Ishikawa (cell line): ENCODE results near the gene POMT2.

ENCODE experiments used
- CEBPB ChIP-seq: IDR thresholded peaks from 2 replicates; pipeline ENCODE4 v1.6.1; 2012
- CREB1 ChIP-seq: IDR thresholded peaks from 2 replicates; pipeline ENCODE4 v1.6.1; 2012; ENCODE audit warnings: low read depth
- EGR1 ChIP-seq: IDR thresholded peaks from 2 replicates; pipeline ENCODE4 v1.6.1; 2012
- EP300 ChIP-seq: IDR thresholded peaks from 2 replicates; pipeline ENCODE4 v1.6.1; 2012; ENCODE audit warnings: borderline replicate concordance
- FOXM1 ChIP-seq: IDR thresholded peaks from 2 replicates; pipeline ENCODE4 v1.6.1; 2012; ENCODE audit warnings: low read depth, borderline replicate concordance
- NFIC ChIP-seq: IDR thresholded peaks from 2 replicates; pipeline ENCODE4 v1.6.1; 2012
- RAD21 ChIP-seq: IDR thresholded peaks from 2 replicates; pipeline ENCODE4 v1.6.1; 2012; ENCODE audit warnings: low read depth
- TAF1 ChIP-seq: IDR thresholded peaks from 2 replicates; pipeline ENCODE4 v1.6.1; 2012; ENCODE audit warnings: low read depth, mild to moderate bottlenecking
- TCF12 ChIP-seq: IDR thresholded peaks from 2 replicates; pipeline ENCODE4 v1.6.1; 2012; ENCODE audit warnings: low read depth
- TEAD4 ChIP-seq: IDR thresholded peaks from 2 replicates; pipeline ENCODE4 v1.6.1; 2012
- YY1 ChIP-seq: IDR thresholded peaks from 2 replicates; pipeline ENCODE4 v1.6.1; 2012; ENCODE audit warnings: low read depth
- ZBTB7A ChIP-seq: IDR thresholded peaks from 2 replicates; pipeline ENCODE4 v1.6.1; 2012; ENCODE audit warnings: low read depth
- TF ChIP-seq, protein P1 (sequence below): IDR thresholded peaks from 2 replicates; pipeline ENCODE4 v1.6.1; 2012
- TF ChIP-seq, protein P2 (sequence below): IDR thresholded peaks from 2 replicates; pipeline ENCODE4 v1.6.1; 2012
- TF ChIP-seq, protein P3 (sequence below): IDR thresholded peaks from 2 replicates; pipeline ENCODE4 v1.6.1; 2012; ENCODE audit warnings: low read depth, mild to moderate bottlenecking

The POMT2 gene

DNA sequence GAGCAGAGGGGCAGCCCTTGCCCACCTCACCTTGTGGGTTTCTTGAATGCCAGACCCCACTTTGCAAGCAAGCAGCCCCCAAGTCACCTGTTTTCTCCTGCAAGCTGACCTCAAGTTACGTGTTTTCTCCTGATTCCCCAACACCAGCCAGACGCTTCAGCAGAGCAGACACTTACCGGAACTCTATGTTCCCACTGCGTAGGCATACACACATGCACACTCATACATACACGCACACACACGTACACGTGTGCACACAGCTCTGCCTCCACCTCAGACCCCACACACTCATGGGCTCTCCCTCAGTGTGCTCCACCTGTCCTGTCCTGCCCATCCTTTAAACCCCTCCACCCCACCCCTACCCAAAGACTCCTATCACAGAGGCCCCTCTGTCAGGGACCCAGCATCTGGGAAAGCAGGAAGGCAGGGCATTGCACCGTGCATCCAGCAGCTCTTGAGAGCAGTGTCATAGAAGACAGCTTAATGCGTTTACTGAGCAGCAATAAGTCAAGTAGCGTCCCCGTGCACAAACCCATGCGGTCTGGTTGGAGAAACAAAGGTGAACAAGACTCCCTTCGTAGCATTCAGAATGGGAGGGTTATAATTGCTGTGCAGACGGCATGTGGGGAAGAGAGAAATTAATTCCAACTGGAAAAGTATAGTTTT is 94.7 kb downstream of the POMT2 start:
- TF ChIP-seq FOXM1 (no peak), CEBPB (no peak), EGR1 (no peak), ZBTB7A (no peak), NFIC (no peak), TAF1 (no peak), TCF12 (no peak), CREB1 (no peak), YY1 (no peak), TEAD4 (no peak), EP300 (no peak), RAD21 (no peak)
- TF ChIP-seq, protein P1, sequence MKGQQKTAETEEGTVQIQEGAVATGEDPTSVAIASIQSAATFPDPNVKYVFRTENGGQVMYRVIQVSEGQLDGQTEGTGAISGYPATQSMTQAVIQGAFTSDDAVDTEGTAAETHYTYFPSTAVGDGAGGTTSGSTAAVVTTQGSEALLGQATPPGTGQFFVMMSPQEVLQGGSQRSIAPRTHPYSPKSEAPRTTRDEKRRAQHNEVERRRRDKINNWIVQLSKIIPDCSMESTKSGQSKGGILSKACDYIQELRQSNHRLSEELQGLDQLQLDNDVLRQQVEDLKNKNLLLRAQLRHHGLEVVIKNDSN, result no peak
- TF ChIP-seq, protein P2, sequence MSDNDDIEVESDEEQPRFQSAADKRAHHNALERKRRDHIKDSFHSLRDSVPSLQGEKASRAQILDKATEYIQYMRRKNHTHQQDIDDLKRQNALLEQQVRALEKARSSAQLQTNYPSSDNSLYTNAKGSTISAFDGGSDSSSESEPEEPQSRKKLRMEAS, result no peak
- TF ChIP-seq, protein P3, sequence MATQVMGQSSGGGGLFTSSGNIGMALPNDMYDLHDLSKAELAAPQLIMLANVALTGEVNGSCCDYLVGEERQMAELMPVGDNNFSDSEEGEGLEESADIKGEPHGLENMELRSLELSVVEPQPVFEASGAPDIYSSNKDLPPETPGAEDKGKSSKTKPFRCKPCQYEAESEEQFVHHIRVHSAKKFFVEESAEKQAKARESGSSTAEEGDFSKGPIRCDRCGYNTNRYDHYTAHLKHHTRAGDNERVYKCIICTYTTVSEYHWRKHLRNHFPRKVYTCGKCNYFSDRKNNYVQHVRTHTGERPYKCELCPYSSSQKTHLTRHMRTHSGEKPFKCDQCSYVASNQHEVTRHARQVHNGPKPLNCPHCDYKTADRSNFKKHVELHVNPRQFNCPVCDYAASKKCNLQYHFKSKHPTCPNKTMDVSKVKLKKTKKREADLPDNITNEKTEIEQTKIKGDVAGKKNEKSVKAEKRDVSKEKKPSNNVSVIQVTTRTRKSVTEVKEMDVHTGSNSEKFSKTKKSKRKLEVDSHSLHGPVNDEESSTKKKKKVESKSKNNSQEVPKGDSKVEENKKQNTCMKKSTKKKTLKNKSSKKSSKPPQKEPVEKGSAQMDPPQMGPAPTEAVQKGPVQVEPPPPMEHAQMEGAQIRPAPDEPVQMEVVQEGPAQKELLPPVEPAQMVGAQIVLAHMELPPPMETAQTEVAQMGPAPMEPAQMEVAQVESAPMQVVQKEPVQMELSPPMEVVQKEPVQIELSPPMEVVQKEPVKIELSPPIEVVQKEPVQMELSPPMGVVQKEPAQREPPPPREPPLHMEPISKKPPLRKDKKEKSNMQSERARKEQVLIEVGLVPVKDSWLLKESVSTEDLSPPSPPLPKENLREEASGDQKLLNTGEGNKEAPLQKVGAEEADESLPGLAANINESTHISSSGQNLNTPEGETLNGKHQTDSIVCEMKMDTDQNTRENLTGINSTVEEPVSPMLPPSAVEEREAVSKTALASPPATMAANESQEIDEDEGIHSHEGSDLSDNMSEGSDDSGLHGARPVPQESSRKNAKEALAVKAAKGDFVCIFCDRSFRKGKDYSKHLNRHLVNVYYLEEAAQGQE, result no peak

DNA sequence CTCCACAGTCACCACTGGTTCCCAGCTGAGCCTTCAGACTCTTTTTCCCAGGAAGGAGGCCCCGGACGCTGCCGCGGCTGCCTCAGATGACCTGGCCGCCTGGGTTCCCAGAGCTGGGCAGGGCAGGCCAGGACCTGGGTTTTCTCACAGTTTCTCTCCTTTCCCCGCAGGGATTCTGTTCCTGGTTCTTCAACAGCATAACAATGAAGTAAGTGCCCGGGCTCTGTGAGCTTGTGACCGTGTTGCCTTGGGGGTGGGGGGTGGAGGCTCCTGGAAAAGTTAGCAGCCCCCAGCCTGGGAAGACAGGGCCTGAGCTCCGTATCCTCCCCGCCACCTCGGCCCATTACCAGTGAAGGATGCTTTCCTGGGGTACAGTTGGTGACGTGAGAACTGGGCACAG is 95.4 kb downstream of the POMT2 start:
- TF ChIP-seq, protein P3, result no peak
- TF ChIP-seq CEBPB (no peak), YY1 (no peak)
